Progenitor cell of endocrine pancreas (in vitro differentiated cells): ENCODE measurements around the gene RCSD1. TPM values are rescaled to one million over a fixed set of nuclear protein-coding genes. Genes with fewer than 3 reads are reported as not detected.

ENCODE experiments used
- DNase-seq: peaks from one replicate; pipeline ENCODE4 v3.0.0; 2021; ENCODE audit warnings: low spot score; ENCODE audit not compliant: unreplicated experiment
- H3K27ac Mint-ChIP-seq: 2 replicates; pipeline ENCODE4 v1.8.0; 2021; ENCODE audit warnings: mild to moderate bottlenecking, moderate library complexity, mixed read lengths
- H3K27me3 Mint-ChIP-seq: 2 replicates; pipeline ENCODE4 v1.8.0; 2021; ENCODE audit warnings: mixed read lengths
- H3K36me3 Mint-ChIP-seq: 2 replicates; pipeline ENCODE4 v1.8.0; 2022; ENCODE audit warnings: mixed read lengths; ENCODE audit not compliant: insufficient read depth
- H3K4me1 Mint-ChIP-seq: 2 replicates; pipeline ENCODE4 v1.8.0; 2021; ENCODE audit warnings: low read depth, mixed read lengths
- H3K4me3 Mint-ChIP-seq: 2 replicates; pipeline ENCODE4 v1.8.0; 2021; ENCODE audit warnings: low read depth, mild to moderate bottlenecking, moderate library complexity, mixed read lengths
- H3K9me3 Mint-ChIP-seq: 2 replicates; pipeline ENCODE4 v1.8.0; 2021; ENCODE audit warnings: low read depth, mixed read lengths
- total RNA-seq: library from RNA; stranded (reverse); gene quantifications from 2 replicates; pipeline ENCODE4 v1.2.1, GENCODE V29; 2021
- TF ChIP-seq, protein P1 (sequence below): fragments of 200-600 bp; sonication (generic); IDR thresholded peaks from one replicate; pipeline ENCODE4 v1.5.0; 2021; ENCODE audit warnings: antibody characterized with exemption, mild to moderate bottlenecking; ENCODE audit not compliant: unreplicated experiment

RCSD1 gene
- total RNA-seq, 1 donor from 2014 or later: 0.22 TPM

DNA sequence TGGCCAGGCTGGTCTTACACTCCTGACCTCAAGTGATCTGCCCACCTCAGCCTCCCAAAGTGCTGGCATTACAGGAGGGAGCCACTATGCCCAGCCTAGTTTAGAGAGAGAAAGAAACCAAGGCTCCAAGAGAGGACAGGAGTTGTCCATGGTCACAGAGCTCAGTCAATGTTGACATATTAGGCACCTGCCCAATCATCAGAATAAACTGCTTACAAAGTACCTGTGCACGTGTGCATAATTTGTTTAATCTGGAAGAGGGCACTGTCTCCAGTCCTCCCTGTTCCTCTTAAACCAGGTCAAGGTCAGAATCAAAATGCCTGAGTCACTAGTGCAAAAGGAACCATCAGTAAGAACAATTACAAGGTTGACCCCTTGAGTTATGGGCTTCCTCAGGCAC lies 71.5 kb downstream of the RCSD1 start:
- H3K27ac Mint-ChIP-seq: no peak overlapping the region
- TF ChIP-seq, protein P1, sequence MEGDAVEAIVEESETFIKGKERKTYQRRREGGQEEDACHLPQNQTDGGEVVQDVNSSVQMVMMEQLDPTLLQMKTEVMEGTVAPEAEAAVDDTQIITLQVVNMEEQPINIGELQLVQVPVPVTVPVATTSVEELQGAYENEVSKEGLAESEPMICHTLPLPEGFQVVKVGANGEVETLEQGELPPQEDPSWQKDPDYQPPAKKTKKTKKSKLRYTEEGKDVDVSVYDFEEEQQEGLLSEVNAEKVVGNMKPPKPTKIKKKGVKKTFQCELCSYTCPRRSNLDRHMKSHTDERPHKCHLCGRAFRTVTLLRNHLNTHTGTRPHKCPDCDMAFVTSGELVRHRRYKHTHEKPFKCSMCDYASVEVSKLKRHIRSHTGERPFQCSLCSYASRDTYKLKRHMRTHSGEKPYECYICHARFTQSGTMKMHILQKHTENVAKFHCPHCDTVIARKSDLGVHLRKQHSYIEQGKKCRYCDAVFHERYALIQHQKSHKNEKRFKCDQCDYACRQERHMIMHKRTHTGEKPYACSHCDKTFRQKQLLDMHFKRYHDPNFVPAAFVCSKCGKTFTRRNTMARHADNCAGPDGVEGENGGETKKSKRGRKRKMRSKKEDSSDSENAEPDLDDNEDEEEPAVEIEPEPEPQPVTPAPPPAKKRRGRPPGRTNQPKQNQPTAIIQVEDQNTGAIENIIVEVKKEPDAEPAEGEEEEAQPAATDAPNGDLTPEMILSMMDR: no peak
- no peaks in the 10 kb centered on the region for H3K9me3 Mint-ChIP-seq
- H3K36me3 Mint-ChIP-seq: no peaks in the 10 kb centered on the region
- no peaks in the 10 kb centered on the region for H3K4me1 Mint-ChIP-seq
- no peak for DNase-seq
- H3K4me3 Mint-ChIP-seq: no peak overlapping the region
- H3K27me3 Mint-ChIP-seq: peaks cover 38% of the 10 kb centered on the region

- Mint-ChIP-seq H3K4me1 (peaks cover 2% of the 10 kb centered on the region), H3K36me3 (no peaks in the 10 kb centered on the region), H3K4me3 (no peak overlapping the region), H3K27me3 (peaks cover 39% of the 10 kb centered on the region), H3K27ac (no peak overlapping the region), H3K9me3 (no peaks in the 10 kb centered on the region)
- no peak for DNase-seq
- TF ChIP-seq, protein P1: no peak
Measured at GRCh38 chr1:167703557-167703956, 73.5 kb downstream of the RCSD1 start.

GRCh38 chr1:167704715-167705114 lies 74.7 kb downstream of the RCSD1 start:
- H3K27me3 Mint-ChIP-seq: peaks cover 45% of the 10 kb centered on the region
- H3K4me3 Mint-ChIP-seq: no peak overlapping the region
- no peak overlapping the region for H3K27ac Mint-ChIP-seq
- no peaks in the 10 kb centered on the region for H3K36me3 Mint-ChIP-seq
- H3K4me1 Mint-ChIP-seq: peaks cover 2% of the 10 kb centered on the region
- no peak for DNase-seq
- H3K9me3 Mint-ChIP-seq: no peaks in the 10 kb centered on the region
- TF ChIP-seq, protein P1: no peak

DNA sequence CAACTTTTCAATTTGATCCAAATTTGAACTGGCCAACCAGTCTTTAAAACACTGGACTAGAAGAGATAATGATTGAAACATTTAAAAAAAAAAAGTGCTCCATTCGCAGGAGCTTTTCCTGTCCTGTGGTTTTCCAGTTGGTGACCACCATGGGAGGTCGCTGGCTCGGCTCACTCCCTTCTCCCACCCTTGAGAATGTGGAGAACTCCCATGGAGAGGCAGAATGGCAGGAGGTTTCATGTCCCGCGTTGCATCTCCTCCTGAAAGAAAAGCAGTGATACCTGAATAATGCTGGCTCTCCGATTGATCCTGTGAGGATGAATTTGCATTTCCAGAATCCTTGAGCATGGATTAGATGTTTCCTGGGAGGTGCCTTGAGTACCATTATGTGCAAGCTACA lies 75.2 kb downstream of the RCSD1 start:
- H3K4me3 Mint-ChIP-seq: no peak overlapping the region

GRCh38 chr1:167706363-167706762 lies 76.3 kb downstream of the RCSD1 start:
- Mint-ChIP-seq H3K9me3 (no peaks in the 10 kb centered on the region), H3K4me3 (no peak overlapping the region), H3K36me3 (no peaks in the 10 kb centered on the region), H3K27me3 (peaks cover 45% of the 10 kb centered on the region), H3K27ac (no peak overlapping the region), H3K4me1 (peaks cover 2% of the 10 kb centered on the region)
- no peak for DNase-seq
- TF ChIP-seq, protein P1: no peak

More for the DNA sequence above, 75.2 kb downstream of the RCSD1 start:
- DNase-seq: no peak
- no peak overlapping the region for H3K27ac Mint-ChIP-seq
- peaks cover 45% of the 10 kb centered on the region for H3K27me3 Mint-ChIP-seq
- no peaks in the 10 kb centered on the region for H3K36me3 Mint-ChIP-seq
- H3K9me3 Mint-ChIP-seq: no peaks in the 10 kb centered on the region
- peaks cover 2% of the 10 kb centered on the region for H3K4me1 Mint-ChIP-seq
- TF ChIP-seq, protein P1: no peak
